H7 (cell line): ENCODE data around the gene CMIP. TPM values are rescaled to one million over a fixed set of nuclear protein-coding genes. Genes with fewer than 3 reads are reported as not detected.

Source experiments
- DNase-seq: peaks from one replicate; pipeline ENCODE4 v3.0.0; 2012
- H3K27me3 ChIP-seq: 2 replicates; pipeline ENCODE4 v1.6.0; 2011; ENCODE audit warnings: mild to moderate bottlenecking, low read length; ENCODE audit not compliant: control insufficient read depth, insufficient read depth
- H3K36me3 ChIP-seq: replicated peaks from 2 replicates; pipeline ENCODE4 v1.5.1; 2011; ENCODE audit warnings: low read length; ENCODE audit not compliant: control insufficient read depth, insufficient read depth
- H3K4me3 ChIP-seq: 2 replicates; pipeline ENCODE4 v1.5.1; 2011; ENCODE audit warnings: low read depth, mild to moderate bottlenecking, control low read depth, low read length, moderate library complexity; ENCODE audit not compliant: insufficient read depth
- total RNA-seq: library from RNA; depleted of rRNA; stranded (reverse); fragments of >200 nt; shearing (Covaris generic); gene quantifications from 2 replicates; pipeline ENCODE4 v1.2.3, GENCODE V29; 2014

The CMIP gene
- total RNA-seq, 1 experiment from 2014 or later: 13.1 TPM

- no peak overlapping the region for H3K4me3 ChIP-seq
- no peaks in the 10 kb centered on the region for H3K27me3 ChIP-seq
- DNase-seq: no peak
- peaks cover 1% of the 10 kb centered on the region for H3K36me3 ChIP-seq
Observed at GRCh38 chr16:81606039-81606438, 161.4 kb downstream of the CMIP start.

GRCh38 chr16:81607006-81607405 lies 162.4 kb downstream of the CMIP start:
- no peak overlapping the region for H3K4me3 ChIP-seq
- H3K27me3 ChIP-seq: no peaks in the 10 kb centered on the region
- DNase-seq: no peak
- H3K36me3 ChIP-seq: peaks cover 3% of the 10 kb centered on the region

DNA sequence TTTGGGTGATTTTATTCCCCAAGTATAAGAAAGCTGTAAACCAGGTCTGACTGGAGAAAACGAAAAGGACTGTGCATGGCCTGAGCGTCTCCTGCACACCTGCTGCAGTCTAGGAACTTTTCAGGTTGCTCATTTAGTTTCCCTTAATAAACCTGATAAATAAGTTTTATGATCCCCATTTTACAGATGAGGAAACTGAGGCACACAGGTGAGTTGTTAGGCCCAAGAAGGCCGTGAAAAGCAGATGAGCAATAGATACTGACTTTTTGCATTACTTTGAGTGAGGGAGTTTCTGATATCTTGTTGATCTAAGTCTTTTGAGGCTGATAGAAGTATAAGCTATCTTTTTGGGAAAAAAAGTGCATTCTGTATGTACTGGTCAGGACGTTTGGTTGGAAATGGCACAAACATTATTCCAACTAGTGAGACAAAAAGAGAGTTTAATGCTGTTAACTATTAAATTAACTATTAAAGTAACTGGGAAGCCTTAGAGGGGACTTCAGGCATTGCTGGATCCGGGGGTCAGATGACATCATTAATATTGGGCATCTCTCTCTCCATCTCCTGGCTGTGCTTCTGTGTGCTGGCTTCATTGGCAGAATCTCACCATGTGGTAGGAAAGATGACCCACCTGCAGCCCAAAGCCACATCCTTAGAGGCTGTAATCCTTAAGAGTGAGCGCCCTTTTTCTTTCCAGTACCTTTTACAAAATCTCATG lies 163.4 kb downstream of the CMIP start:
- H3K4me3 ChIP-seq: no peak overlapping the region

GRCh38 chr16:81608523-81609209 lies 164.1 kb downstream of the CMIP start:
- Histone ChIP-seq H3K27me3 (no peaks in the 10 kb centered on the region), H3K36me3 (peaks cover 3% of the 10 kb centered on the region), H3K4me3 (no peak overlapping the region)
- DNase-seq: no peak

More for the DNA sequence above, 163.4 kb downstream of the CMIP start:
- peaks cover 3% of the 10 kb centered on the region for H3K36me3 ChIP-seq
- DNase-seq: no peak
- H3K27me3 ChIP-seq: no peaks in the 10 kb centered on the region

DNA sequence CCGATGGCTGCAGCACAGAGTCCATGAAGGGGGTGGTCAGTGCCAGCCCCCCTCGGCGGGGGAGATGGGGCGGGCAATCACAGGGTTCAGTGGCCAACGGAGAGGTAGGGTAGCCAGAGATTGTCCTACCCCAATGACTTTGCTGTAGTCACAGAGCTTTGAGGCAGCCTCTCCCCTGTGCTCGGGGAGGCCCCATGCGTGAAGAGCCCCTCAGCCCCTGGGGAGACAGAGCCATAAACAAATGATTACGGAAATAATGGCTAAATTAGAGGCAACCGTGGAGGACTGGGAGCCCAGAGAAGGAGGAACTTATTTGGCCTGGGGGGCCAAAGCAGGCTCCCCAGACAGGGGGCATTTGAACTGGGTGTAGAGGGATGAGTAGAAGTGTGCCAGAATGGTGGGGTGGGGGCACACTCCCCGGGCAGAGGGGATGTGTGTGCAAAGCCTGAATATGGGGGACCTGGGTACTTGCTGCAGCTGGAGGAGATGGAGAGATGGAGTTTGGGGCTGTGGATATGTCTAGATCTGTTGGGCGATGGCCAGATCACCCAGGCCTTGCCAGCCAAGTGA lies 164.8 kb downstream of the CMIP start:
- Histone ChIP-seq H3K4me3 (no peak overlapping the region), H3K27me3 (no peaks in the 10 kb centered on the region), H3K36me3 (peaks cover 3% of the 10 kb centered on the region)
- DNase-seq: no peak

GRCh38 chr16:81610144-81610842 lies 165.7 kb downstream of the CMIP start:
- no peak overlapping the region for H3K4me3 ChIP-seq
- H3K36me3 ChIP-seq: peaks cover 3% of the 10 kb centered on the region
- no peak for DNase-seq
- H3K27me3 ChIP-seq: no peaks in the 10 kb centered on the region

DNA sequence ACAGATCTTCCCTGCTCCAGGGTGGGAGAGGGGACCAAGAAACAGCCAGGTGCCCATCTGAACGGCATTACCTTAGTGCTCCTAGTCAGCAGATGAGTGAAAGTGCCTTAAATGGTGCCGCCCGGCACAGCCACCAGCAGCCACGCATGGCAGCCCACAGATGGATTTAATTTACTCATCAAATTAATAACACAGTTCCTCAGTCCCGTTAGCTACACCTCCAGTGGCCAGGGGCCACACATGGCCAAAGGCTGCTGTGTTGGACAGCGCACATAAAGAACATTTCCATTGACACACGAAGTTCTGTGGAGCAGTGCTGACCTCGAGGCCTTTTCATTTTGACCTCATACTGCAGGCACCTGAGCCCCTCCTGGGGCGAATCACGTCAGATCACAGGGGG lies 166.3 kb downstream of the CMIP start:
- DNase-seq: no peak
- Histone ChIP-seq H3K36me3 (peaks cover 3% of the 10 kb centered on the region), H3K27me3 (no peaks in the 10 kb centered on the region), H3K4me3 (no peak overlapping the region)

- no peak overlapping the region for H3K4me3 ChIP-seq
- H3K36me3 ChIP-seq: peaks cover 3% of the 10 kb centered on the region
- no peak for DNase-seq
- H3K27me3 ChIP-seq: no peaks in the 10 kb centered on the region
Observed at GRCh38 chr16:81611721-81612120, 167.1 kb downstream of the CMIP start.

GRCh38 chr16:81612351-81613163 lies 167.9 kb downstream of the CMIP start:
- Histone ChIP-seq H3K4me3 (no peak overlapping the region), H3K36me3 (peaks cover 3% of the 10 kb centered on the region), H3K27me3 (no peaks in the 10 kb centered on the region)
- DNase-seq: no peak

DNA sequence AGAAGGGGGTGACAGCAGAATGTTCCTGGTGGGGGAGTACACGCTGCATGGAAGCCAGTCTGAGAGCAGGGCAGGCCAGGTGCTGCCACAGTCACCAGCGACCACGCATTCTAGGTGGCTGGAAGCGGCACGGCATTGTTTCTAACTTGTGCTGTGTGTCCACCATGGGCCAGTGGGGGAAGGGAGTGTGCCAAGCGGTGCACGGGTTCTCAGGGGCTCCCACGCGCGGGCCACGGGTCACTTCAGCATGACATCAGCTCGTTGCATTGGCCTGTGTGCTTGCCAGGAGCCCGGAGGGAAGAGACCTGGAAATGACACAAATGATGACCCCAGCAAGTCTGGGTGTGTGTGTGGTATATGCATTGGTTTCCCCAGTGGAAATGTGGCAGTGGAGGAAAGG lies 169.6 kb downstream of the CMIP start:
- H3K4me3 ChIP-seq: no peak overlapping the region
- no peak for DNase-seq
- H3K27me3 ChIP-seq: no peaks in the 10 kb centered on the region
- H3K36me3 ChIP-seq: peaks cover 3% of the 10 kb centered on the region

- Histone ChIP-seq H3K36me3 (peaks cover 3% of the 10 kb centered on the region), H3K4me3 (no peak overlapping the region), H3K27me3 (no peaks in the 10 kb centered on the region)
- DNase-seq: no peak
Observed at GRCh38 chr16:81614654-81615359, 170.2 kb downstream of the CMIP start.

DNA sequence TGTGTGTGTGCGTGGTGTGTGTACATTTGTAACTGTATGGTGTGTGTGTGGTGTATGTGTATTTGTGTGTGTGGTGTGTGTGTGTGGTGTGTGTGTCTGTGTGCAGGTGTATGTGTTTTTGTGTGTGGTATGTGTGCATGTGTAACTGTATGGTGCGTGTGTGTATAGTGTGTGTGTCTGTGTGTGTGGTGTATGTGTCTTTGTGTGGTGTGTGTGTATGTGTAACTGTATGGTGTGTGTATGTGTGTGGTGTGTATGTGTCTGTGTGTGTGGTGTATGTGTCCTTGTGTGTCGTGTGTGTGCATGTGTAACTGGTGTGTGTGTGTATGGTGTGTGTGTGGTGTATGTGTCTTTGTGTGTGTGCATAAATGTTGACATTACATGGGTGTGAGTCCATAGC lies 170.8 kb downstream of the CMIP start:
- H3K4me3 ChIP-seq: no peak overlapping the region
- no peak for DNase-seq
- peaks cover 2% of the 10 kb centered on the region; the same call in 1 of the 2 replicates for H3K36me3 ChIP-seq

DNA sequence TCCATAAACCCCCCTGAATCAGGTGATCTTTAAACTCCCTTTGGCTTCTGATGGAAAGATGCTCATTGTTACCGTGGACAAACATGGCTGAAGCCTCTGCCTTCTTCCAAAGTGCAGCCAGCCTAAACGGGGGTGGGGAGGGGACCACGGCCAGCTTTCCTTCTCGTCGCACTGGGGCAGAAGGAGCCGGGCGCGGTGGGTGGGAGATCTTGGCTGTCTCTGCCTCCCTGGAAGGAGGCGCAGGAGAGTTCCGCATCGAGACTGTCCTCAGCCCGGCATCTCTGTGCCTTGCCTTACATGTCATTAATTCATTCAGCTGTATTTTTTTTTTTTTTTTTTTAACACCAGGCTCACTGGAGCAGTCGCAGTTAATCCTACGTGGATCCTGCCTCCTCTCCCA lies 171.2 kb downstream of the CMIP start:
- H3K36me3 ChIP-seq: peaks cover 2% of the 10 kb centered on the region; the same call in 1 of the 2 replicates
- no peak for DNase-seq
- H3K4me3 ChIP-seq: no peak overlapping the region
- H3K27me3 ChIP-seq: no peaks in the 10 kb centered on the region

More for the DNA sequence above, 170.8 kb downstream of the CMIP start:
- H3K27me3 ChIP-seq: no peaks in the 10 kb centered on the region
